GM23248 (cell line): ENCODE data around the gene NGF. TPM values are rescaled to one million over a fixed set of nuclear protein-coding genes. Genes with fewer than 3 reads are reported as not detected.

Source experiments
- DNase-seq: peaks from one replicate; pipeline ENCODE4 v3.0.0-alpha.2; 2015
- H2AFZ ChIP-seq: fragments of 200-600 bp; sonication (generic); 2 replicates; pipeline ENCODE4 v1.6.1; 2016; ENCODE audit warnings: antibody characterized with exemption
- H3F3A ChIP-seq: fragments of 200-600 bp; sonication (generic); 2 replicates; pipeline ENCODE4 v1.6.1; 2016; ENCODE audit warnings: mild to moderate bottlenecking, antibody characterized with exemption, mixed run types; ENCODE audit not compliant: insufficient read depth
- H3K27ac ChIP-seq: fragments of 200-600 bp; sonication (generic); 2 replicates; pipeline ENCODE4 v1.5.1; 2016; ENCODE audit warnings: mild to moderate bottlenecking
- H3K27me3 ChIP-seq: fragments of 200-600 bp; sonication (generic); replicated peaks from 2 replicates; pipeline ENCODE4 v1.6.1; 2016; ENCODE audit warnings: mild to moderate bottlenecking; ENCODE audit not compliant: insufficient read depth
- H3K36me3 ChIP-seq: fragments of 200-600 bp; sonication (generic); 2 replicates; pipeline ENCODE4 v1.6.1; 2016; ENCODE audit warnings: low read depth, mild to moderate bottlenecking
- H3K4me1 ChIP-seq: fragments of 200-600 bp; sonication (generic); 2 replicates; pipeline ENCODE4 v1.6.1; 2016; ENCODE audit warnings: mild to moderate bottlenecking; ENCODE audit not compliant: insufficient read depth
- H3K4me2 ChIP-seq: fragments of 200-600 bp; sonication (generic); one replicate; pipeline ENCODE4 v1.6.1; 2016; ENCODE audit warnings: mild to moderate bottlenecking; ENCODE audit not compliant: unreplicated experiment
- H3K4me3 ChIP-seq: fragments of 200-600 bp; sonication (generic); 2 replicates; pipeline ENCODE4 v1.5.1; 2016; ENCODE audit warnings: mild to moderate bottlenecking
- H3K79me2 ChIP-seq: fragments of 200-600 bp; sonication (generic); 2 replicates; pipeline ENCODE4 v1.6.1; 2016; ENCODE audit warnings: mild to moderate bottlenecking; ENCODE audit not compliant: insufficient read depth
- H3K9ac ChIP-seq: fragments of 200-600 bp; sonication (generic); 2 replicates; pipeline ENCODE4 v1.6.1; 2016; ENCODE audit warnings: mild to moderate bottlenecking
- H3K9me2 ChIP-seq: fragments of 200-600 bp; sonication (generic); 2 replicates; pipeline ENCODE4 v1.6.1; 2016; ENCODE audit warnings: mixed run types, mild to moderate bottlenecking, moderate library complexity; ENCODE audit not compliant: insufficient read depth
- H3K9me3 ChIP-seq: fragments of 200-600 bp; sonication (generic); one replicate; pipeline ENCODE4 v1.6.1; 2017; ENCODE audit warnings: low read depth
- H4K20me1 ChIP-seq: fragments of 200-600 bp; sonication (generic); 2 replicates; pipeline ENCODE4 v1.6.0; 2016; ENCODE audit not compliant: insufficient read depth
- EZH2 ChIP-seq: fragments of 200-600 bp; sonication (generic); IDR thresholded peaks from 2 replicates; pipeline ENCODE4 v1.6.1; 2018; ENCODE audit warnings: antibody characterized with exemption, mild to moderate bottlenecking; ENCODE audit not compliant: insufficient read depth, poor library complexity, severe bottlenecking
- EZH2phosphoT487 ChIP-seq: fragments of 200-600 bp; sonication (generic); IDR thresholded peaks from 2 replicates; pipeline ENCODE4 v1.6.1; 2018; ENCODE audit warnings: antibody characterized with exemption, moderate library complexity, mild to moderate bottlenecking, low read depth; ENCODE audit not compliant: insufficient read depth
- WGBS, 2 experiments: methylation state at CpG; one replicate each; pipeline ENCODE4 v1.1.6; 2015 to 2017; ENCODE audit warnings: low lambda C conversion rate in 2 of 2, low coverage in 1 of 2; ENCODE audit errors: missing lambda C conversion rate in 2 of 2; 5-methylcytosine and 5-hydroxymethylcytosine counted together
- in situ Hi-C: fragments of 300-500 bp; cut with MboI; formaldehyde crosslinking; loops from 2 replicates; pipeline ENCODE4 v1.15.0; 2020
- polyA plus RNA-seq: library from polyadenylated mRNA; unstranded; fragments of >200 nt; fragmentation: Nextera tagmentation; extraction: Ambion mirVana; gene quantifications from 2 replicates; pipeline ENCODE4 v1.2.1, GENCODE V29; 2016
- total RNA-seq: library from RNA; depleted of rRNA; stranded (reverse); fragments of >200 nt; shearing (Covaris generic); gene quantifications from 2 replicates; pipeline ENCODE4 v1.2.3, GENCODE V29; 2014

Gene NGF
- total and polyA plus RNA-seq, 2 experiments from 2014 or later, result 27.1 to 52.9 TPM

DNA sequence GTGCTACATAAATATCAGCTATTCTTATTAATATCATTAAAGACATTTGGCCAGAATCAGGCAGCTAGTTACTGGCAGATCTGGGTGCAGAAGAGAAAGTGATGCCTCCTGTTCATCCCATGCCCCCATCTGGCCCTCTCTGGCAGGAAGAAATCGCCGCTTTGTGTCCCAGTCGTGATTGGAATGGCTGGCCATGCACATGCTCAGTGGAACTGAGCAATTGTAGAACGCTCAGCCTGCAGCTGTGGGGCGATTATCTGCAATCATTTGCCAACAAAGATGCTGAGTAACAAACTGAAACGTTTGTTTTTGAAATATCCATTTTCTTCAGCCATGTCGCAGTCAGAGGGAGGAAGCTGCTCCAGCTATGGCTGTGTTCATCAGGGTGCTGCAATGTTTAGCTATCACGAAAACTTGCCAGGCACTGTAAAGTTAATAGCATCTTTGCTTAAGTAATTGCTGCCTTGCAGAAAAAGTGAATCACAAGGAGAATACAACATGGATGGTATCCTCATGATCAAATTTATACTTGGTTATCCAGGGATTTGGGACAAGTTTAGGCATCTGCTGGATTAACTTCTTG is 36.5 kb downstream of the NGF start:
- peaks cover 73% of the 10 kb centered on the region for H3F3A ChIP-seq
- H3K27ac ChIP-seq, result peak overlapping the region; percentile 90
- H4K20me1 ChIP-seq, result no peaks in the 10 kb centered on the region
- peaks cover 22% of the 10 kb centered on the region for H3K36me3 ChIP-seq
- no peak overlapping the region for H3K4me3 ChIP-seq
- 45 to 57% methylated on average over 8 of the region's 8 CpGs for WGBS, 2 experiments
- DNase-seq, result peak; percentile 65
- no peaks in the 10 kb centered on the region for H3K27me3 ChIP-seq
- H3K79me2 ChIP-seq, result peaks cover 81% of the 10 kb centered on the region
- no peak for TF ChIP-seq EZH2
- TF ChIP-seq EZH2phosphoT487, result no peak
- in situ Hi-C loops, result no loop called here
- peak overlapping the region; percentile 40 for H3K4me2 ChIP-seq
- H3K9ac ChIP-seq, result peak overlapping the region; percentile 66; the same call in 1 of the 2 replicates
- no peaks in the 10 kb centered on the region for H3K9me3 ChIP-seq
- H2AFZ ChIP-seq, result no peak overlapping the region
- H3K4me1 ChIP-seq, result peaks cover 80% of the 10 kb centered on the region
- H3K9me2 ChIP-seq, result no peaks in the 10 kb centered on the region

DNA sequence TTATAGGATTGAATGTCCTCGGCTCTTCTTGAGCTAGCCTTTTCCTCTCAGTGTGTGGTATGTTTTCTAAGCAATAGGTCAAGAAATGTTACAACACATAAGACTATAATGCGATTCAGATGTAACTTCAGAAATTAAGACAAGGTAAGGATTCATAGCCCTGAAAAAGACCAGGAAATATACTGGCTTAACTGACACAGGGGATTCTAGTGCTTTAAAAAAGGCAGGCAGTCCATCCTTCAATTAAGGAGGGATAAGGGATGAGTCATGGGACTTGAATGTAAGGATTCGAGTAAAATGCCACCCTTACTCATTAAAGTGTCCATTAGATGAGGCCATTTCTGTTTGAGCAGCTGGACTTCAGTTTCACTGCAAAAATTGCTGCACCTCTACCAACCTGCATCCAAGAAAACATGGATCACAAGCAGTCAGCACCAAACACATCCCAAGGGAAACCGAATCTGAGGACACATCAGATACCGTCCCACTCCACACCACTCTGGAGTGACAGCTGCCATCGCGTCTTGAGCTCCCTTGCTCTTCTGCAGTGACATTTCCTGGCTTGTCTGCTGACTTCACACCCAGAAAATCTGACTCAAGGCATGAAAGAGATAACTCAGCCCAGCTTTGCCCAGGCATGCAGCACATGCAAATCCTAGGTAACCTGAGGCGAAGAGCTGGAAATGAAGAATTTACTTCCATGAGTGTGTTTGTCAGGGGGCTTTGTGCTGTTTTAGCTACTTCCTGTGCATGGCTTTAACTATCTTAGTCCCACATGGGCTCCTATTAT is 37.8 kb downstream of the NGF start:
- WGBS, 2 experiments, result 48 to 58% methylated on average over 8 of the region's 8 CpGs
- Histone ChIP-seq H3K36me3 (peaks cover 11% of the 10 kb centered on the region), H2AFZ (no peak overlapping the region), H3K79me2 (peaks cover 78% of the 10 kb centered on the region), H3K9ac (no peak overlapping the region), H3K4me2 (peak overlapping the region; percentile 46), H3K27ac (peak overlapping the region; percentile 90), H3F3A (peaks cover 73% of the 10 kb centered on the region), H3K4me1 (peaks cover 78% of the 10 kb centered on the region), H3K27me3 (no peaks in the 10 kb centered on the region), H4K20me1 (no peaks in the 10 kb centered on the region), H3K9me2 (no peaks in the 10 kb centered on the region), H3K4me3 (no peak overlapping the region), H3K9me3 (no peaks in the 10 kb centered on the region)
- in situ Hi-C loops, result no loop called here
- no peak for TF ChIP-seq EZH2
- TF ChIP-seq EZH2phosphoT487, result no peak
- DNase-seq, result peak; percentile 71

DNA sequence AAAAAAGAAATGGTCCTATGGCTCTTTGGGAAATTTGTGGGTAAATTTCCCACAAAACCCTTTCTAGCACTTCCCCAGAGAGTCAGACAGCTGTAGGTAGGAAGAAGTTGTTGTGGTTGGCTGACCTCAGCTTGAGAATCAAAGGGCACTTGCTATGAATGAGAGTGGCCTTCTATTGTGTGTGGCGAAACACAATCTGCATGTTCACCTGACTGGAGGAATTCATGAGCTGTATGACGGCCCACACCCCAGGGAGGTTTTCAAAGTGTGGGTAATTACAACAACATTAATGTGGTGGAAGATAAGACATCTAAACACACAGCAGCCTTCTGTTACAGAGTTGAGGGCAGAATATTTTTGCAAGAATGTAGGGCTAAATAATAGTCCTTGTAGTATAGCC is 38.8 kb downstream of the NGF start:
- Histone ChIP-seq H3K36me3 (peaks cover 9% of the 10 kb centered on the region), H3K79me2 (peaks cover 78% of the 10 kb centered on the region), H4K20me1 (no peaks in the 10 kb centered on the region), H3K27me3 (no peaks in the 10 kb centered on the region), H3K9me3 (no peaks in the 10 kb centered on the region), H3K4me2 (peak overlapping the region; percentile 46), H3K27ac (no peak overlapping the region), H3K4me1 (peaks cover 84% of the 10 kb centered on the region), H3K9ac (no peak overlapping the region), H3K4me3 (no peak overlapping the region), H3F3A (peaks cover 80% of the 10 kb centered on the region), H3K9me2 (no peaks in the 10 kb centered on the region), H2AFZ (no peak overlapping the region)
- TF ChIP-seq EZH2 (no peak), EZH2phosphoT487 (no peak)
- no peak for DNase-seq
- 100% methylated on average over 2 of the region's 2 CpGs for WGBS, 2 experiments
- in situ Hi-C loops, result no loop called here

DNA sequence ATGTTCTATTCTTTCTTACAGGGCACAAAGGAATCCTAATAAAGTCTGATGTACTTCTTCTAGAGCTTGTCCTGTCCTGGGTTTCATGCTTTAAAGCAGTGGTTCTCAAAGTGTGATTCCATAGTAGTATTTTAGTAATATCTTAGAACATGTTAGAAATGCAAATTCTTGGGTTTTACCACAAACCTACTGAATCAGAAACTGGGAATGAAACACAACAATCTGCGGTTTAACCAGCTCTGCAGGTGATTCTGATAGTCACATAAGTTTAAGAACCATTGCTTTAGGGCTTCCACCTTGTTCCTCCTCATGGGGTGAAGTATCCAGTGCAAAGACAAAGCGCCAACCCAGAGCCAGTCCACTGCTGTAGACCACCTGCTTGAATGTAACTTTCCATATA is 41.1 kb downstream of the NGF start:
- WGBS, 2 experiments, result 94 to 95% methylated on average over 2 of the region's 2 CpGs
- DNase-seq, result peak; percentile 35
- Histone ChIP-seq H3K4me2 (peak overlapping the region; percentile 3), H2AFZ (no peak overlapping the region), H3K4me3 (no peak overlapping the region), H3F3A (peaks cover 71% of the 10 kb centered on the region), H3K9ac (no peak overlapping the region), H3K4me1 (peaks cover 74% of the 10 kb centered on the region), H3K9me3 (no peaks in the 10 kb centered on the region), H3K9me2 (no peaks in the 10 kb centered on the region), H3K27me3 (no peaks in the 10 kb centered on the region), H4K20me1 (no peaks in the 10 kb centered on the region), H3K27ac (peak overlapping the region; percentile 11; the same call in 1 of the 2 replicates), H3K36me3 (peaks cover 22% of the 10 kb centered on the region; the same call in 1 of the 2 replicates), H3K79me2 (peaks cover 90% of the 10 kb centered on the region)
- in situ Hi-C loops, result no loop called here
- no peak for TF ChIP-seq EZH2phosphoT487
- no peak for TF ChIP-seq EZH2
